H1 (cell line): Measurements from ENCODE around the gene SHANK2. TPM values are rescaled to one million over a fixed set of nuclear protein-coding genes. Genes with fewer than 3 reads are reported as not detected.
A peak's percentile ranks its signal among the peaks of the same experiment; 100 is the strongest.

Source experiments
- ASH2L ChIP-seq: fragments of 200-600, 300-600 bp; sonication (generic); IDR thresholded peaks from one replicate; pipeline ENCODE4 v1.7.1; 2017; ENCODE audit warnings: low read length
- BACH1 ChIP-seq: IDR thresholded peaks from 2 replicates; pipeline ENCODE4 v1.6.1; 2012; ENCODE audit warnings: low read length, improper control_type of control experiment
- BCL11A ChIP-seq, 2 experiments: IDR thresholded peaks; one replicate each; pipeline ENCODE4 v1.6.1; 2011; ENCODE audit warnings: low read depth in 2 of 2, low read length in 2 of 2, mild to moderate bottlenecking in 2 of 2
- CHD1 ChIP-seq: IDR thresholded peaks from 2 replicates; pipeline ENCODE4 v1.6.1; 2012; ENCODE audit warnings: low read depth, low read length, improper control_type of control experiment
- EP300 ChIP-seq, 2 experiments: IDR thresholded peaks; 1 replicate in 1 of 2; 2 replicates in 1 of 2; pipeline ENCODE4 v1.6.1; 2011 to 2012; ENCODE audit warnings: low read depth in 2 of 2, low read length in 2 of 2, mild to moderate bottlenecking in 2 of 2, borderline replicate concordance in 1 of 2, inconsistent platforms in 1 of 2, moderate library complexity in 1 of 2
- HDAC2 ChIP-seq, 2 experiments: fragments of 300-600 bp in 1 of 2; sonication (generic) in 1 of 2; IDR thresholded peaks; 2 replicates each; pipeline ENCODE4 v1.6.1; 2011 to 2012; ENCODE audit warnings: low read depth in 2 of 2, low read length in 2 of 2, mild to moderate bottlenecking in 2 of 2, moderate library complexity in 2 of 2, borderline replicate concordance in 1 of 2, inconsistent platforms in 1 of 2
- JUN ChIP-seq: IDR thresholded peaks from 2 replicates; pipeline ENCODE4 v1.6.1; 2011; ENCODE audit warnings: low read depth, mild to moderate bottlenecking, improper control_type of control experiment, low read length
- JUND ChIP-seq: IDR thresholded peaks from 2 replicates; pipeline ENCODE4 v1.6.1; 2011; ENCODE audit warnings: mild to moderate bottlenecking, improper control_type of control experiment, low read length
- KDM1A ChIP-seq: fragments of 200-600, 300-600 bp; sonication (generic); IDR thresholded peaks from 2 replicates; pipeline ENCODE4 v1.7.1; 2016; ENCODE audit warnings: mild to moderate bottlenecking, low read length, borderline replicate concordance
- MAFK ChIP-seq: IDR thresholded peaks from 2 replicates; pipeline ENCODE4 v1.6.1; 2012; ENCODE audit warnings: low read depth, mild to moderate bottlenecking, improper control_type of control experiment, low read length
- POLR2A ChIP-seq, 2 experiments: IDR thresholded peaks; 1 replicate in 1 of 2; 2 replicates in 1 of 2; pipeline ENCODE4 v1.6.1; 2011; ENCODE audit warnings: low read depth in 2 of 2, low read length in 2 of 2, mild to moderate bottlenecking in 2 of 2; ENCODE audit errors: control extremely low read depth in 1 of 2
- RFX5 ChIP-seq: IDR thresholded peaks from 2 replicates; pipeline ENCODE4 v1.6.1; 2011; ENCODE audit warnings: low read depth, low read length, improper control_type of control experiment, borderline replicate concordance
- RXRA ChIP-seq: IDR thresholded peaks from 2 replicates; pipeline ENCODE4 v1.6.1; 2011; ENCODE audit warnings: low read depth, mild to moderate bottlenecking, low read length, moderate library complexity; ENCODE audit not compliant: insufficient read depth
- SIN3A ChIP-seq, 2 experiments: IDR thresholded peaks in 1 of 2; conservative IDR thresholded peaks in 1 of 2; 2 replicates each; pipeline ENCODE4 v1.6.1; 2011 to 2012; ENCODE audit warnings: low read length in 2 of 2, improper control_type of control experiment in 1 of 2, low read depth in 1 of 2, mild to moderate bottlenecking in 1 of 2
- SIRT6 ChIP-seq: IDR thresholded peaks from one replicate; pipeline ENCODE4 v1.7.1; 2012; ENCODE audit warnings: low read length, inconsistent platforms
- SIX5 ChIP-seq: IDR thresholded peaks from 2 replicates; pipeline ENCODE4 v1.6.1; 2011; ENCODE audit warnings: mild to moderate bottlenecking, low read depth, low read length
- SP4 ChIP-seq: IDR thresholded peaks from 2 replicates; pipeline ENCODE4 v1.6.1; 2012; ENCODE audit warnings: low read length, inconsistent platforms
- TAF7 ChIP-seq: optimal IDR thresholded peaks from 2 replicates; pipeline ENCODE3; 2011; ENCODE audit warnings: low read depth, mild to moderate bottlenecking, inconsistent platforms, low read length, moderate library complexity, borderline replicate concordance
- TBP ChIP-seq: IDR thresholded peaks from 2 replicates; pipeline ENCODE4 v1.6.1; 2011; ENCODE audit warnings: low read depth, low read length, improper control_type of control experiment
- TEAD4 ChIP-seq: IDR thresholded peaks from 2 replicates; pipeline ENCODE4 v1.6.1; 2012; ENCODE audit warnings: low read depth, low read length, inconsistent platforms, mixed read lengths
- YY1 ChIP-seq: IDR thresholded peaks from 2 replicates; pipeline ENCODE4 v1.6.1; 2011; ENCODE audit warnings: low read depth, mild to moderate bottlenecking, low read length
- ZNF274 ChIP-seq: IDR thresholded peaks from 2 replicates; pipeline ENCODE4 v1.7.0; 2012; ENCODE audit warnings: low read length, borderline replicate concordance; ENCODE audit errors: extremely low read depth
- polyA plus RNA-seq, 7 experiments: library from polyadenylated mRNA; depleted of rRNA in 3 of 7; stranded (reverse) in 5 of 7; unstranded in 2 of 7; fragments of >200 nt in 5 of 7; fragments of 200-250 nt in 2 of 7; gene quantifications; 1 replicate in 5 of 7; 2 replicates in 1 of 7; 4 replicates in 1 of 7; pipeline versions ENCODE4 v1.2.1 to v1.2.3, GENCODE V29; 2011 to 2013; ENCODE audit warnings: missing spikeins in 2 of 7, mixed read lengths in 2 of 7
- total RNA-seq: library from RNA; stranded (reverse); fragmentation: NEBNext Ultra II Directional; extraction: Animal tissue kit (Norgen Biotek cat#: 25700); gene quantifications from 2 replicates; pipeline ENCODE4 v1.2.1, GENCODE V29; 2021
- TF ChIP-seq, protein P1 (sequence below), 3 experiments: IDR thresholded peaks; 1 replicate in 2 of 3; 2 replicates in 1 of 3; pipeline versions ENCODE4 v1.5.1 to v1.6.1; 2011; ENCODE audit warnings: low read length in 3 of 3, mild to moderate bottlenecking in 3 of 3, inconsistent platforms in 2 of 3, low read depth in 1 of 3, moderate library complexity in 1 of 3; ENCODE audit not compliant: insufficient read depth in 1 of 3; ENCODE audit errors: control extremely low read depth in 1 of 3

SHANK2 gene
- total and polyA plus RNA-seq, 2 of the 8 experiments (the other 6 are each of a cell fraction or from before 2014, with no cell fraction given) = 10.1 to 54.2 TPM

DNA sequence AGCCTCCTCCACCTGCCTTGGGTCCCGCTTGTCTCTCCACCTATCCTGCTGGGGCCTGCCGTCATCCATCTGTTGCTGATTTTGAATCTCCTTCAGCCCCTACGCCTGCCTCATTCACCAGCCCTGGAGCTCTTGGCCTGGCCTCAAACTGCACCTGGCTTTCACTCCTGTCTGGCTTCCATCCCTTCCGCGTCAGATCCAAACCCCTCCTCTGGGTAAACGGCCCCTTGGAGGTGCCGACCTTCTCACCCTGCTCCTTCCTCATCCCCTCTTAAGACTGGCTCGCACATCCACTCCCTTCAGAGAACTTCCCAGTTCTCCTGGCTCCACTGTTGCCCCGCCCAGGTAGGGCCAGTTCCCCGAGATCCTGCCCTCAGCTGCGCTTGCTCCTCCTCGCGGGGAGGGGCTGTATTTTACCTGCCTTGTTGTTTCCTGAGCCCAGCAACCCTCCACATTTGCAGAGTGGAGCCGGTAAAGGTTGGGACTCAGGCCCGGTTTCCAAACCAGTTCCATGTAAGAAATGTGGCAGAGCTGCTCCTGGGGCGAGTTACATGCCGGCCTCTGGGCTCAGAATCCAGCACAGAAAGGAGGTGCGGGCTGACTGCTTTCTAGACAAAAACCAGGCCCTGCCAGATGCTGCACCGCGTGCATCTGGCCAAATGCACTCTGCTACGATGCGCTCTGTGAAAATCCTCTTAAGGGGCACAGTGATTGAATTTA, 13.9 kb upstream of the SHANK2 start (continued):
- peak; percentile 45; the same call in 1 of the 2 replicates for TF ChIP-seq KDM1A
- no peak for TF ChIP-seq JUN
- peak in 1 of 2 experiments; percentile 20; a peak in 1 of 3 replicates for TF ChIP-seq POLR2A (IDR thresholded peaks at IDR 0.05; ENCODE audit: control extremely low read depth in 1 of 2, low read depth in 2 of 2, low read length in 2 of 2)
- no peak for TF ChIP-seq JUND
- TF ChIP-seq BCL11A (IDR thresholded peaks at IDR 0.05; ENCODE audit: low read depth in 2 of 2, low read length in 2 of 2) = no peak
- no peak for TF ChIP-seq TEAD4
- TF ChIP-seq ZNF274 = no peak
- no peak for TF ChIP-seq SIRT6
- no peak for TF ChIP-seq SIX5
- no peak for TF ChIP-seq RFX5
- no peak for TF ChIP-seq RXRA
- TF ChIP-seq TAF7 = no peak
- no peak for TF ChIP-seq HDAC2 (IDR thresholded peaks at IDR 0.05; ENCODE audit: borderline replicate concordance in 1 of 2, low read depth in 2 of 2, low read length in 2 of 2)
- no peak for TF ChIP-seq MAFK
- TF ChIP-seq TBP = peak; percentile 21; the same call in 1 of the 2 replicates
- TF ChIP-seq SIN3A (conservative IDR thresholded peaks at IDR 0.05 in 1 of 2, IDR thresholded peaks at IDR 0.05 in 1 of 2; ENCODE audit: low read depth in 1 of 2, low read length in 2 of 2) = no peak
- TF ChIP-seq SP4 = no peak
- TF ChIP-seq, protein P1, sequence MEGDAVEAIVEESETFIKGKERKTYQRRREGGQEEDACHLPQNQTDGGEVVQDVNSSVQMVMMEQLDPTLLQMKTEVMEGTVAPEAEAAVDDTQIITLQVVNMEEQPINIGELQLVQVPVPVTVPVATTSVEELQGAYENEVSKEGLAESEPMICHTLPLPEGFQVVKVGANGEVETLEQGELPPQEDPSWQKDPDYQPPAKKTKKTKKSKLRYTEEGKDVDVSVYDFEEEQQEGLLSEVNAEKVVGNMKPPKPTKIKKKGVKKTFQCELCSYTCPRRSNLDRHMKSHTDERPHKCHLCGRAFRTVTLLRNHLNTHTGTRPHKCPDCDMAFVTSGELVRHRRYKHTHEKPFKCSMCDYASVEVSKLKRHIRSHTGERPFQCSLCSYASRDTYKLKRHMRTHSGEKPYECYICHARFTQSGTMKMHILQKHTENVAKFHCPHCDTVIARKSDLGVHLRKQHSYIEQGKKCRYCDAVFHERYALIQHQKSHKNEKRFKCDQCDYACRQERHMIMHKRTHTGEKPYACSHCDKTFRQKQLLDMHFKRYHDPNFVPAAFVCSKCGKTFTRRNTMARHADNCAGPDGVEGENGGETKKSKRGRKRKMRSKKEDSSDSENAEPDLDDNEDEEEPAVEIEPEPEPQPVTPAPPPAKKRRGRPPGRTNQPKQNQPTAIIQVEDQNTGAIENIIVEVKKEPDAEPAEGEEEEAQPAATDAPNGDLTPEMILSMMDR (IDR thresholded peaks at IDR 0.05; ENCODE audit: control extremely low read depth in 1 of 3, insufficient read depth in 1 of 3, low read depth in 1 of 3, low read length in 3 of 3) = peak in 1 of 3 experiments; percentile 16; a peak in 2 of 4 replicates
- TF ChIP-seq BACH1 = no peak
- no peak for TF ChIP-seq CHD1
- TF ChIP-seq EP300 (IDR thresholded peaks at IDR 0.05; ENCODE audit: borderline replicate concordance in 1 of 2, low read depth in 2 of 2, low read length in 2 of 2) = no peak
- 0 out of 2 replicates have a peak, but pooled peaks have one; percentile 23 for TF ChIP-seq YY1
- peak; percentile 28 for TF ChIP-seq ASH2L
